Esophagus squamous epithelium (tissue), 5 donors: ENCODE results near the gene TBXA2R. TPM values are rescaled to one million over a fixed set of nuclear protein-coding genes. Genes with fewer than 3 reads are reported as not detected.

Experiments used
- DNase-seq: peaks from one replicate; lab custom pipeline; 2025; lab: John Stamatoyannopoulos, UW
- H3K27ac ChIP-seq, 4 donors: fragments of 200-600 bp; sonication (generic); one replicate each; pipeline ENCODE4 v1.5.1; 2016 to 2019; ENCODE audit warnings: mild to moderate bottlenecking in 1 of 4
- H3K27me3 ChIP-seq, 4 donors: fragments of 200-600 bp; sonication (generic); 1 replicate in 3 of 4; 2 replicates in 1 of 4; pipeline versions ENCODE4 v1.5.1 to v1.6.0; 2017 to 2021; ENCODE audit warnings: antibody characterized with exemption in 1 of 4
- H3K36me3 ChIP-seq, 3 donors: fragments of 200-600 bp; sonication (generic); one replicate each; pipeline ENCODE4 v1.5.1; 2016 to 2019
- H3K4me1 ChIP-seq, 3 donors: fragments of 200-600 bp; sonication (generic); one replicate each; pipeline ENCODE4 v1.5.1; 2017 to 2019
- H3K4me3 ChIP-seq, 4 donors: fragments of 200-600 bp; sonication (generic); 1 replicate in 3 of 4; 2 replicates in 1 of 4; pipeline ENCODE4 v1.5.1; 2016 to 2019; ENCODE audit warnings: mild to moderate bottlenecking in 2 of 4, moderate library complexity in 1 of 4
- H3K9me3 ChIP-seq, 3 donors: fragments of 200-600 bp; sonication (generic); one replicate each; pipeline ENCODE4 v1.5.1; 2016 to 2019
- CTCF ChIP-seq, 6 experiments: fragments of 450-650 bp in 4 of 6; fragments of 200-600 bp in 2 of 6; sonication (generic) in 2 of 6; IDR thresholded peaks; one replicate each; pipeline ENCODE4 v1.5.1; 2016 to 2019; ENCODE audit warnings: antibody characterized with exemption in 6 of 6, mild to moderate bottlenecking in 4 of 6, moderate library complexity in 4 of 6
- POLR2A ChIP-seq, 4 donors: fragments of 450-650 bp; IDR thresholded peaks; one replicate each; pipeline ENCODE4 v1.6.1; 2017; ENCODE audit warnings: antibody characterized with exemption in 4 of 4, mild to moderate bottlenecking in 4 of 4, moderate library complexity in 3 of 4
- WGBS, 2 donors: methylation state at CpG; one replicate each; pipeline ENCODE4 v1.1.5; 2018; 5-methylcytosine and 5-hydroxymethylcytosine counted together
- intact Hi-C: fragments of 100-400 bp; cut with DNase I; formaldehyde crosslinking; loops from one replicate; pipeline ENCODE4 v1.15.0; 2022
- total RNA-seq, 4 donors: library from RNA; depleted of rRNA; stranded (reverse); fragments of >200 nt; gene quantifications; one replicate each; pipeline ENCODE4 v1.1.0, GENCODE V29; 2016
- donor health status: DM: yes; HTN: yes; CAD: no.

The TBXA2R gene
- total RNA-seq, 4 donors from 2014 or later: 0.23 to 1.3 (median 0.45) TPM

DNA sequence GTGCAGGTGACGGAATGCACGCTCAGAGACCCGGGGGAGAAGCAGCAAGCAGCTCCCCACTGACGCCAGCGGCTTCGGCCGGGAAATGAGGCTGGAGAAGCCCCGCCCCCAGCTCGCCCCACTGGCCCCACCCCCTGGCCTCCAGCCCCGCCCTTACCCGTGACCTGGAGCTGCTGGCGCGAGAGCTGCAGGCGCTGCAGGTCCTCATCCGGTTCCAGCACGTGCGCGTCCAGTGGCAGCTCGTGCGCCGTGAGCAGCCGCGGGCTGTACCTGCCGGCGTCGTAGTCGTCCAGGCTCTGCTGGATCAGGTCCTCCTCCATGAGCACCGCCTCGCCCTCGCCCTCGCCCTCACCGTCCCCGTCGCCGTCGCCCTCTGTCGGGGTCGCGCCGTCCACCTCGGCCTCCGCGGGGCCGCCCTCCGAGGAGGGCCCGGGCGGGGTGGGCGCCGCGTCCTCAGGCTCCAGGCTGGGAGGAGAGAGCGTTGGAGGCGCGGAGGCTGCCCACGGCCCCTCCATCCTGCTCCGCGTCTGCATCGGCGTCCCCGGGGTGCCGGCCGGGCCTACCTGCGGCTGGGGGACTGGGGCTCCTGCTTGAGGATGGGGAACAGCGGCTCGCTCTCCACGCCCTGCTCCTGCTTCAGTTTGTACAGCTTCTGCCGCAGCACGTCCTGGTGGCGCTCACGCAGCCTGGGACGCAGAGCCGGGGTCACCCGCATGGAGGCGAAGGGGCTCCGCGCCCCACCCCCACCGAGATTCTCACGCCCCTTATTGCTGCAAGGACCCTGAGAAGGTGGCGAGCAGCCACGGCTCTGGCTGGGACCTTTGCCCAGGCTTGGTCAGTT lies 6.4 kb upstream of the TBXA2R start:
- H3K9me3 ChIP-seq: no peaks in the 10 kb centered on the region
- 84% methylated on average over 5 of the region's 79 CpGs; no CpG with 5 or more reads in 1 of the 2 donors for WGBS, 2 donors
- TF ChIP-seq CTCF (IDR thresholded peaks at IDR 0.05): no peak
- TF ChIP-seq POLR2A (IDR thresholded peaks at IDR 0.05): no peak
- intact Hi-C loops: no loop called here
- no peak for DNase-seq
- H3K27me3 ChIP-seq: no peaks in the 10 kb centered on the region
- peaks cover 8 to 83% (median 16%) of the 10 kb centered on the region in 3 donors for H3K36me3 ChIP-seq
- peak overlapping the region; percentile 38 to 78 (median 66) for H3K27ac ChIP-seq
- H3K4me3 ChIP-seq: no peak overlapping the region
- peaks cover under 1 to 56% (median 14%) of the 10 kb centered on the region in 3 donors for H3K4me1 ChIP-seq

GRCh38 chr19:3612330-3612729 lies 5.7 kb upstream of the TBXA2R start:
- TF ChIP-seq POLR2A (IDR thresholded peaks at IDR 0.05): no peak
- no peak for TF ChIP-seq CTCF (IDR thresholded peaks at IDR 0.05)
- Histone ChIP-seq H3K4me3 (no peak overlapping the region), H3K27ac (peak overlapping the region in 3 of 4 donors; percentile 62 to 78 (median 69)), H3K27me3 (peaks cover 0 to 4% (median 0%) of the 10 kb centered on the region in 4 donors), H3K36me3 (peaks cover 8 to 75% (median 16%) of the 10 kb centered on the region in 3 donors), H3K4me1 (peaks cover 0 to 56% (median 17%) of the 10 kb centered on the region in 3 donors), H3K9me3 (no peaks in the 10 kb centered on the region)
- DNase-seq: no peak
- intact Hi-C loops: no loop called here
- 86% methylated on average over 1 of the region's 33 CpGs; no CpG with 5 or more reads in 1 of the 2 donors for WGBS, 2 donors

DNA sequence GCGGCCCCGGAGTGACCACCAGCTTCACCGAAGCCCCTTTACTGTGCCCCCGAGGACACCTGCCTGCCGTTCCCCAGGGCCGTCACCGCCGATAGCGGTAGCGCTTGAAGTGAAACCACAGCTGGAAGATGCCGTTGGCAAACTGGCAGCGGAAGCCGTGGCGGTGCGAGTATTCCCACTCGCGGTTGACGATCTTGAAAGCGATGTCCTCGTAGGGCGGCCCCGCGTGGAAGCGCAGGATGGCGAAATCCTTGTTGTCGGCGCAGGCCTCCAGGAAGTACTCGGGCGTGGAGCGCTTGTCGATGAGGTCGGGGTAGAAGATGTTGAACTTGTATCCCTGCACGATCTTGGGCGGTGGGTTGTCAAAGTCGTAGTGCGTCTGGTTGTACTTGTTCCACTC lies 5.2 kb upstream of the TBXA2R start:
- Histone ChIP-seq H3K4me1 (peaks cover 0 to 59% (median 22%) of the 10 kb centered on the region in 3 donors), H3K4me3 (no peak overlapping the region), H3K27me3 (peaks cover 0 to 9% (median 0%) of the 10 kb centered on the region in 4 donors), H3K27ac (peak overlapping the region in 1 of 4 donors; percentile 69), H3K36me3 (peaks cover 8 to 70% (median 16%) of the 10 kb centered on the region in 3 donors), H3K9me3 (no peaks in the 10 kb centered on the region)
- WGBS, 2 donors: 85 to 95% methylated on average over 23 to 27 of the region's 36 CpGs
- no peak for TF ChIP-seq CTCF (IDR thresholded peaks at IDR 0.05)
- TF ChIP-seq POLR2A (IDR thresholded peaks at IDR 0.05): no peak
- DNase-seq: no peak
- intact Hi-C loops: no loop called here

DNA sequence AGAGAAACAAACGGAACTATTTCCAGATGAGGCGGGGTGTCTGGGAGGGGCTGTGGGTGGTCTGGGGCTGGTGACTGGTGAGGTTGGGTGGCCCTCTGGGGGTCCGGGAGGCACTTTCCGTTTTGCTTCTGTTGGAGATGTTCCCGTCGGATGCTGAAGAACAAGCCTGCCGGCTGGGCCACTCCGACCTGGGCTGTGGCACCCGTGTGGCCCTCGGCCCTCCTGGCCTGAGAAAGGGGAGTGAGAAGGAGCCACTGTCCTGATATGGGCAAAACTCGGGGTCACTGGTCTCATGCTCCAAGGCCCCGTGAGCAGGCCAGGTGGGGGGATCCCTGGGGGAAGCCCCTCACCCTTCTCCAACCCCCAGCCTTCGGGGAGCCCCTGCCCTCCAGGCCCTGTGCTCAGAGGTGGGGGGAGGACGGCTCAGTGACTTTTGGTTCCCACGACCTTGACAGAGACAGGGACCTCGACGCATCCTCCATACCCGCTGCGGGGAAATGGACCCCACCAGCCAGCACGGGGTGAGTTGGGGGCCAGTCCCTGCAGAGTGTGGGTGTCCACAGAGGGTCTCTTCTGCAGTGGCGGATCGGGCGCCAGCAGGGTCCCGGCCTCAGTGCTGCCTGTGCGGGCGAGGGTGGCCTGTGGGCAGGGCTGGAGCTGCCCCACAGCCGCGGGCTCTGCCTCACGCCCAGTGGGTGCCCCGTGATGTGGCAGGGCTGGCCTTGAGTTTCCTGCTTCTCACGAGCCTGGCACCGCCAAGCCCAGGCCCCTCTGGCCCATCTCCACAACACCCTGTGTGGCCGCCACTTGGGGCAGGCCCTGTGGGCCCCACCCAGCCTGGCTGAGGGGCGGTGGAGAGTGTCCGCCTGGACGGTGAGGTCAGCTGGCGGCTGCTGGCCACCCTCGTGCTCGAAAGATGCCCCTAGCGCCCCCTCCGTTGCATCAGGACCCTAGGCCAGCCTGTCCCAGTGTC lies 4.4 kb upstream of the TBXA2R start:
- WGBS, 2 donors: 86 to 94% methylated on average over 7 to 10 of the region's 41 CpGs
- Histone ChIP-seq H3K4me1 (peaks cover 0 to 67% (median 30%) of the 10 kb centered on the region in 3 donors), H3K27ac (peak overlapping the region in 2 of 4 donors; percentile 9 to 73), H3K4me3 (no peak overlapping the region), H3K9me3 (no peaks in the 10 kb centered on the region), H3K27me3 (peaks cover 0 to 17% (median 0%) of the 10 kb centered on the region in 4 donors), H3K36me3 (peaks cover 8 to 62% (median 16%) of the 10 kb centered on the region in 3 donors)
- intact Hi-C loops: no loop called here
- no peak for DNase-seq
- no peak for TF ChIP-seq CTCF (IDR thresholded peaks at IDR 0.05)
- no peak for TF ChIP-seq POLR2A (IDR thresholded peaks at IDR 0.05)
